ENCODE results near the gene CRYAB.

Gene CRYAB

GRCh38 chr11:111944139-111944538, 32.6 kb upstream of the CRYAB start:
- no peaks in the 10 kb centered on the region for H3K36me3 ChIP-seq (ENCODE audit: insufficient read depth, low read length)
- H3K9ac ChIP-seq (ENCODE audit: low read depth, low read length) = no peak overlapping the region

GRCh38 chr11:111942829-111943228, 31.3 kb upstream of the CRYAB start:
- 96% methylated on average over 7 of the region's 7 CpGs for WGBS
- H3K4me1 ChIP-seq (ENCODE audit: insufficient read depth, low read length) = peaks cover 34% of the 10 kb centered on the region
- H3K9ac ChIP-seq (ENCODE audit: low read depth, low read length) = no peak overlapping the region
- no peaks in the 10 kb centered on the region for H3K9me3 ChIP-seq (ENCODE audit: insufficient read depth, low read depth, low read length)
- H3K27ac ChIP-seq (ENCODE audit: low read depth, low read length) = no peak overlapping the region
- no peaks in the 10 kb centered on the region for H3K36me3 ChIP-seq (ENCODE audit: insufficient read depth, low read length)
- no peak overlapping the region for H3K4me3 ChIP-seq (ENCODE audit: low read length)
- H3K27me3 ChIP-seq (ENCODE audit: insufficient read depth, low read length) = no peaks in the 10 kb centered on the region

More at GRCh38 chr11:111944139-111944538, 32.6 kb upstream of the CRYAB start:
- H3K27me3 ChIP-seq (ENCODE audit: insufficient read depth, low read length) = no peaks in the 10 kb centered on the region
- H3K4me3 ChIP-seq (ENCODE audit: low read length) = no peak overlapping the region
- whole genome bisulfite sequencing = 81% methylated on average over 3 of the region's 3 CpGs
- H3K9me3 ChIP-seq (ENCODE audit: insufficient read depth, low read depth, low read length) = no peaks in the 10 kb centered on the region
- peaks cover 21% of the 10 kb centered on the region; the same call in 1 of the 2 replicates for H3K4me1 ChIP-seq (ENCODE audit: insufficient read depth, low read length)
- no peak overlapping the region for H3K27ac ChIP-seq (ENCODE audit: low read depth, low read length)

- Histone ChIP-seq H3K9ac (ENCODE audit: low read depth, low read length) (no peak overlapping the region), H3K36me3 (ENCODE audit: insufficient read depth, low read length) (no peaks in the 10 kb centered on the region), H3K27ac (ENCODE audit: low read depth, low read length) (no peak overlapping the region), H3K9me3 (ENCODE audit: insufficient read depth, low read depth, low read length) (no peaks in the 10 kb centered on the region), H3K4me3 (ENCODE audit: low read length) (no peak overlapping the region), H3K4me1 (ENCODE audit: insufficient read depth, low read length) (peaks cover 39% of the 10 kb centered on the region), H3K27me3 (ENCODE audit: insufficient read depth, low read length) (no peaks in the 10 kb centered on the region)
- WGBS = 89% methylated on average over 5 of the region's 5 CpGs
Measured at GRCh38 chr11:111941963-111942362, 30.4 kb upstream of the CRYAB start.

GRCh38 chr11:111939836-111940604, 28.4 kb upstream of the CRYAB start:
- H3K9me3 ChIP-seq (ENCODE audit: insufficient read depth, low read depth, low read length) = no peaks in the 10 kb centered on the region
- no peak overlapping the region for H3K27ac ChIP-seq (ENCODE audit: low read depth, low read length)
- no peak overlapping the region for H3K4me3 ChIP-seq (ENCODE audit: low read length)
- no peaks in the 10 kb centered on the region for H3K36me3 ChIP-seq (ENCODE audit: insufficient read depth, low read length)
- H3K9ac ChIP-seq (ENCODE audit: low read depth, low read length) = no peak overlapping the region
- H3K27me3 ChIP-seq (ENCODE audit: insufficient read depth, low read length) = no peaks in the 10 kb centered on the region
- 89% methylated on average over 3 of the region's 4 CpGs for WGBS
- H3K4me1 ChIP-seq (ENCODE audit: insufficient read depth, low read length) = peaks cover 51% of the 10 kb centered on the region

GRCh38 chr11:111938687-111939160, 27.2 kb upstream of the CRYAB start:
- Histone ChIP-seq H3K36me3 (ENCODE audit: insufficient read depth, low read length) (no peaks in the 10 kb centered on the region), H3K4me1 (ENCODE audit: insufficient read depth, low read length) (peaks cover 47% of the 10 kb centered on the region), H3K4me3 (ENCODE audit: low read length) (peak overlapping the region; percentile 85; the same call in 1 of the 2 replicates), H3K9ac (ENCODE audit: low read depth, low read length) (no peak overlapping the region), H3K27me3 (ENCODE audit: insufficient read depth, low read length) (no peaks in the 10 kb centered on the region), H3K9me3 (ENCODE audit: insufficient read depth, low read depth, low read length) (no peaks in the 10 kb centered on the region), H3K27ac (ENCODE audit: low read depth, low read length) (0 out of 2 replicates have a peak overlapping the region, but pooled peaks have one; percentile 8)
- 48% methylated on average over 7 of the region's 7 CpGs for WGBS

- Histone ChIP-seq H3K27ac (ENCODE audit: low read depth, low read length) (peak overlapping the region; percentile 85; the same call in 1 of the 2 replicates), H3K27me3 (ENCODE audit: insufficient read depth, low read length) (no peaks in the 10 kb centered on the region), H3K9me3 (ENCODE audit: insufficient read depth, low read depth, low read length) (no peaks in the 10 kb centered on the region), H3K36me3 (ENCODE audit: insufficient read depth, low read length) (no peaks in the 10 kb centered on the region), H3K9ac (ENCODE audit: low read depth, low read length) (peak overlapping the region; percentile 75; the same call in 1 of the 2 replicates), H3K4me3 (ENCODE audit: low read length) (peak overlapping the region; percentile 85), H3K4me1 (ENCODE audit: insufficient read depth, low read length) (peaks cover 46% of the 10 kb centered on the region)
- 78% methylated on average over 7 of the region's 7 CpGs for WGBS
Measured at GRCh38 chr11:111937844-111938243, 26.3 kb upstream of the CRYAB start.

GRCh38 chr11:111937461-111937769, 25.8 kb upstream of the CRYAB start:
- Histone ChIP-seq H3K9ac (ENCODE audit: low read depth, low read length) (peak overlapping the region; percentile 75), H3K27me3 (ENCODE audit: insufficient read depth, low read length) (no peaks in the 10 kb centered on the region), H3K36me3 (ENCODE audit: insufficient read depth, low read length) (no peaks in the 10 kb centered on the region), H3K4me3 (ENCODE audit: low read length) (peak overlapping the region; percentile 85), H3K27ac (ENCODE audit: low read depth, low read length) (peak overlapping the region; percentile 85), H3K9me3 (ENCODE audit: insufficient read depth, low read depth, low read length) (no peaks in the 10 kb centered on the region), H3K4me1 (ENCODE audit: insufficient read depth, low read length) (peaks cover 46% of the 10 kb centered on the region)
- WGBS = 6% methylated on average over 9 of the region's 9 CpGs

- peak overlapping the region; percentile 75; the same call in 1 of the 2 replicates for H3K9ac ChIP-seq (ENCODE audit: low read depth, low read length)
Measured at GRCh38 chr11:111936040-111936540, 24.5 kb upstream of the CRYAB start.

GRCh38 chr11:111935317-111936039, 23.9 kb upstream of the CRYAB start:
- H3K27ac ChIP-seq (ENCODE audit: low read depth, low read length) = no peak overlapping the region
- H3K9ac ChIP-seq (ENCODE audit: low read depth, low read length) = no peak overlapping the region
- 82% methylated on average over 4 of the region's 4 CpGs for WGBS

More at GRCh38 chr11:111936040-111936540, 24.5 kb upstream of the CRYAB start:
- peaks cover 46% of the 10 kb centered on the region for H3K4me1 ChIP-seq (ENCODE audit: insufficient read depth, low read length)
- H3K27me3 ChIP-seq (ENCODE audit: insufficient read depth, low read length) = no peaks in the 10 kb centered on the region
- H3K27ac ChIP-seq (ENCODE audit: low read depth, low read length) = no peak overlapping the region
- H3K9me3 ChIP-seq (ENCODE audit: insufficient read depth, low read depth, low read length) = no peaks in the 10 kb centered on the region
- 94% methylated on average over 1 of the region's 3 CpGs for WGBS
- peak overlapping the region; percentile 85 for H3K4me3 ChIP-seq (ENCODE audit: low read length)
- H3K36me3 ChIP-seq (ENCODE audit: insufficient read depth, low read length) = no peaks in the 10 kb centered on the region

GRCh38 chr11:111934306-111934705, 22.7 kb upstream of the CRYAB start:
- H3K4me3 ChIP-seq (ENCODE audit: low read length) = no peak overlapping the region
- no peak overlapping the region for H3K9ac ChIP-seq (ENCODE audit: low read depth, low read length)
- WGBS = 95% methylated on average over 1 of the region's 1 CpG
- H3K27ac ChIP-seq (ENCODE audit: low read depth, low read length) = no peak overlapping the region
- H3K9me3 ChIP-seq (ENCODE audit: insufficient read depth, low read depth, low read length) = no peaks in the 10 kb centered on the region
- H3K27me3 ChIP-seq (ENCODE audit: insufficient read depth, low read length) = no peaks in the 10 kb centered on the region
- H3K36me3 ChIP-seq (ENCODE audit: insufficient read depth, low read length) = no peaks in the 10 kb centered on the region
- peaks cover 37% of the 10 kb centered on the region for H3K4me1 ChIP-seq (ENCODE audit: insufficient read depth, low read length)

More at GRCh38 chr11:111935317-111936039, 23.9 kb upstream of the CRYAB start:
- H3K36me3 ChIP-seq (ENCODE audit: insufficient read depth, low read length) = no peaks in the 10 kb centered on the region
- H3K27me3 ChIP-seq (ENCODE audit: insufficient read depth, low read length) = no peaks in the 10 kb centered on the region
- H3K9me3 ChIP-seq (ENCODE audit: insufficient read depth, low read depth, low read length) = no peaks in the 10 kb centered on the region
- H3K4me3 ChIP-seq (ENCODE audit: low read length) = no peak overlapping the region
- H3K4me1 ChIP-seq (ENCODE audit: insufficient read depth, low read length) = peaks cover 46% of the 10 kb centered on the region

GRCh38 chr11:111933872-111934271, 22.3 kb upstream of the CRYAB start:
- H3K36me3 ChIP-seq (ENCODE audit: insufficient read depth, low read length) = no peaks in the 10 kb centered on the region
- no peaks in the 10 kb centered on the region for H3K27me3 ChIP-seq (ENCODE audit: insufficient read depth, low read length)
- no peak overlapping the region for H3K9ac ChIP-seq (ENCODE audit: low read depth, low read length)
- no peaks in the 10 kb centered on the region for H3K9me3 ChIP-seq (ENCODE audit: insufficient read depth, low read depth, low read length)
- H3K4me1 ChIP-seq (ENCODE audit: insufficient read depth, low read length) = peaks cover 33% of the 10 kb centered on the region
- H3K4me3 ChIP-seq (ENCODE audit: low read length) = no peak overlapping the region
- WGBS = no CpG with 5 or more reads among the region's 1 CpG
- H3K27ac ChIP-seq (ENCODE audit: low read depth, low read length) = no peak overlapping the region

Data from HUES64 (cell line).